NCI-H446 (cell line): ENCODE results near the gene CHAD.

Source experiments
- DNase-seq, 2 experiments: peaks; one replicate each; lab custom pipeline; 2025; lab: John Stamatoyannopoulos, UW

Gene CHAD

GRCh38 chr17:50468304-50469207 is at the start of gene CHAD:
TSS of gene CHAD (minus strand) at chr17:50468880. CDS start at chr17:50468813, 67 bp downstream.
- no peak for DNase-seq

GRCh38 chr17:50517504-50518383 is 49.1 kb upstream of the CHAD start:
- DNase-seq: no peak

- no peak for DNase-seq
Observed at GRCh38 chr17:50517011-50517410, 48.3 kb upstream of the CHAD start.

- peak in 1 of 2 experiments; percentile 34 for DNase-seq
Observed at GRCh38 chr17:50514936-50515702, 46.4 kb upstream of the CHAD start.

GRCh38 chr17:50514388-50514787 is 45.7 kb upstream of the CHAD start:
- no peak for DNase-seq

GRCh38 chr17:50513495-50513894 is 44.8 kb upstream of the CHAD start:
- DNase-seq: no peak

- no peak for DNase-seq
Observed at GRCh38 chr17:50511058-50511457, 42.4 kb upstream of the CHAD start.

GRCh38 chr17:50508573-50509460 is 40.1 kb upstream of the CHAD start:
- no peak for DNase-seq

GRCh38 chr17:50507871-50508572 is 39.3 kb upstream of the CHAD start, which contains the start of gene MYCBPAP:
TSS of gene MYCBPAP (plus strand) at chr17:50508439. CDS start at chr17:50508675, 236 bp downstream.
- no peak for DNase-seq

- no peak for DNase-seq
Observed at GRCh38 chr17:50506298-50506697, 37.6 kb upstream of the CHAD start.

- no peak for DNase-seq
Observed at GRCh38 chr17:50505591-50506130, 37.0 kb upstream of the CHAD start.

GRCh38 chr17:50502301-50502990 is 33.8 kb upstream of the CHAD start:
- DNase-seq: no peak

GRCh38 chr17:50501054-50501453 is 32.4 kb upstream of the CHAD start:
- DNase-seq: peak in 1 of 2 experiments; percentile 33

- no peak for DNase-seq
Observed at GRCh38 chr17:50499721-50500120, 31.0 kb upstream of the CHAD start.

- no peak for DNase-seq
Observed at GRCh38 chr17:50499270-50499669, 30.6 kb upstream of the CHAD start.

- no peak for DNase-seq
Observed at GRCh38 chr17:50498021-50498874, 29.6 kb upstream of the CHAD start.

- no peak for DNase-seq
Observed at GRCh38 chr17:50495918-50496317, 27.2 kb upstream of the CHAD start.

GRCh38 chr17:50495217-50495823 is 26.6 kb upstream of the CHAD start:
- DNase-seq: no peak
